Tibial nerve (tissue), 4 donors: ENCODE data around the gene GALNTL6. TPM values are rescaled to one million over a fixed set of nuclear protein-coding genes. Genes with fewer than 3 reads are reported as not detected.

Experiments used
- DNase-seq, 2 donors: peaks; one replicate each; pipeline ENCODE4 v3.0.0-alpha.2; 2019; ENCODE audit warnings: low spot score in 2 of 2
- H3K27ac ChIP-seq, 4 donors: fragments of 200-600 bp; sonication (generic) in 3 of 4; one replicate each; pipeline ENCODE4 v1.5.1; 2017 to 2019; ENCODE audit warnings: mild to moderate bottlenecking in 1 of 4
- H3K27me3 ChIP-seq, 2 donors: fragments of 200-600 bp; sonication (generic) in 1 of 2; one replicate each; pipeline versions ENCODE4 v1.5.1 to v1.6.0; 2017 to 2019
- H3K36me3 ChIP-seq, 3 donors: fragments of 200-600 bp; sonication (generic); one replicate each; pipeline ENCODE4 v1.5.1; 2018 to 2019
- H3K4me1 ChIP-seq, 4 donors: fragments of 200-600 bp; sonication (generic) in 3 of 4; one replicate each; pipeline ENCODE4 v1.5.1; 2017 to 2019
- H3K4me3 ChIP-seq, 4 donors: fragments of 200-600 bp; sonication (generic) in 3 of 4; one replicate each; pipeline ENCODE4 v1.5.1; 2017 to 2019; ENCODE audit warnings: mild to moderate bottlenecking in 1 of 4, moderate library complexity in 1 of 4
- H3K9me3 ChIP-seq, 4 donors: fragments of 200-600 bp; sonication (generic) in 3 of 4; one replicate each; pipeline ENCODE4 v1.5.1; 2017 to 2019
- CTCF ChIP-seq, 5 experiments: fragments of 200-600 bp in 3 of 5; fragments of 450-650 bp in 2 of 5; sonication (generic) in 3 of 5; IDR thresholded peaks; one replicate each; pipeline ENCODE4 v1.5.1; 2016 to 2019; ENCODE audit warnings: antibody characterized with exemption in 5 of 5, mild to moderate bottlenecking in 3 of 5, moderate library complexity in 2 of 5
- EP300 ChIP-seq, 2 donors: sonication (generic); formaldehyde crosslinking; IDR thresholded peaks; one replicate each; pipeline ENCODE4 v1.6.1; 2017; ENCODE audit warnings: antibody characterized with exemption in 2 of 2, mild to moderate bottlenecking in 1 of 2
- POLR2A ChIP-seq, 2 donors: fragments of 450-650 bp; IDR thresholded peaks; one replicate each; pipeline ENCODE4 v1.6.1; 2017; ENCODE audit warnings: antibody characterized with exemption in 2 of 2, mild to moderate bottlenecking in 2 of 2, moderate library complexity in 2 of 2
- WGBS, 2 donors: methylation state at CpG; one replicate each; pipeline ENCODE4 v1.1.5; 2018; 5-methylcytosine and 5-hydroxymethylcytosine counted together
- total RNA-seq, 4 donors: library from RNA; depleted of rRNA; stranded (reverse); fragments of >200 nt; gene quantifications; one replicate each; pipeline ENCODE4 v1.1.0, GENCODE V29; 2016

Gene GALNTL6
- not detected for total RNA-seq

DNA sequence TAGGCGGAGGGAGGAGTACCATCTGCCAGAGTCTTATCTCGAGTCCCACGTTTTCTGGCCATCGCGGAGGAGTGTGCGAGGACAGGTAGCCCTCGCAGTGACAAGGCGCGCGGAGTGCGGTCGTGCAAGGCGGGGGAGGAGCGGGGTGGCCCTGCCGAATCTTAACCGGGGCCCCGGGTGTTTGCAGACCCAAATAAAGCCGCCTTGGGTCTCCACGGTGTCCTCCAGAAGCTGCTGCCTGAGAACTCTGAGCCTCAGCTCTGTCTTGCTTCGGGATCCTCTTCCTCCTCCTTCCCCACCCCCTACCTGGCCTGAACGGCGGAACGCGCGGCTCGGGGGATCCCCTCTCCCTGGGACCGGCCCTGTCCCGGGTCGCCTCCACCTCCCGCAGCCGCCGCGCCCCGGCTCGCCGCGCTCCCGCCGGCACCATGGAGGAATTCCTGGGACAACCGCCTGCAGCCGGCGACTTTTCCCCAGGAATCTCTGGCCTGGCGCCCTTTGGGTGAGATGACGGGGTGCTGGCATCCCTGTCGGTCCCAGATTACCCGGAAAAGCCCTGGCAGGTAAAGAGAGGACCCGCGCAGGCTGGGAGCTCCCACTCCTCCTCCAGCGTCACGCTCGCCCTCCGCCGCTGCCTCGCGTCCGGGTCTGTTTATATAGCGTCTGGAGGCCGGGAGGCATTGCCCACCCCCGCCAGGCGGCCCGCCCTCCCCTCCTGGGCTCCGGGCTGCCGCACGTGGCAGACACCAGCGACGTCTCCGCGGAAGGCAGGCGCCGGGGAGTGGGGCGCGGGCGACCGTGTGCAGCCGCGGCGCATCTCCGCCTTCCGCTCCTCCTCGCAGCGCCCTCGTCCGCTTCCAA lies at the start of gene GALNTL6:
TSS of gene GALNTL6 (plus strand) at position 740 of the 861 bp plus-strand sequence.
- Histone ChIP-seq H3K4me1 (peaks cover 0 to 23% (median 0%) of the 10 kb centered on the region in 4 donors), H3K36me3 (no peaks in the 10 kb centered on the region), H3K27ac (no peak within 1 kb of the TSS), H3K27me3 (peaks cover 0 to 36% of the 10 kb centered on the region in 2 donors), H3K4me3 (peak within 1 kb of the TSS; percentile 12 to 52 (median 26)), H3K9me3 (no peaks in the 10 kb centered on the region)
- WGBS, 2 donors, result 1 to 2% methylated on average over 44 to 64 of the region's 83 CpGs
- TF ChIP-seq EP300 (IDR thresholded peaks at IDR 0.05) (no peak), POLR2A (IDR thresholded peaks at IDR 0.05) (no peak), CTCF (IDR thresholded peaks at IDR 0.05) (no peak)
- no peak for DNase-seq

- no peaks in the 10 kb centered on the region for H3K27me3 ChIP-seq
- TF ChIP-seq EP300 (IDR thresholded peaks at IDR 0.05) (no peak), POLR2A (IDR thresholded peaks at IDR 0.05) (no peak), CTCF (IDR thresholded peaks at IDR 0.05) (no peak)
- no peak for DNase-seq
- H3K4me1 ChIP-seq, result no peaks in the 10 kb centered on the region
- no peaks in the 10 kb centered on the region for H3K36me3 ChIP-seq
- H3K9me3 ChIP-seq, result peaks cover 0 to 8% (median 0%) of the 10 kb centered on the region in 4 donors
- no peak overlapping the region for H3K4me3 ChIP-seq
- H3K27ac ChIP-seq, result no peak overlapping the region
These were observed 47.7 kb upstream of the GALNTL6 start for GRCh38 chr4:171765514-171765913.

DNA sequence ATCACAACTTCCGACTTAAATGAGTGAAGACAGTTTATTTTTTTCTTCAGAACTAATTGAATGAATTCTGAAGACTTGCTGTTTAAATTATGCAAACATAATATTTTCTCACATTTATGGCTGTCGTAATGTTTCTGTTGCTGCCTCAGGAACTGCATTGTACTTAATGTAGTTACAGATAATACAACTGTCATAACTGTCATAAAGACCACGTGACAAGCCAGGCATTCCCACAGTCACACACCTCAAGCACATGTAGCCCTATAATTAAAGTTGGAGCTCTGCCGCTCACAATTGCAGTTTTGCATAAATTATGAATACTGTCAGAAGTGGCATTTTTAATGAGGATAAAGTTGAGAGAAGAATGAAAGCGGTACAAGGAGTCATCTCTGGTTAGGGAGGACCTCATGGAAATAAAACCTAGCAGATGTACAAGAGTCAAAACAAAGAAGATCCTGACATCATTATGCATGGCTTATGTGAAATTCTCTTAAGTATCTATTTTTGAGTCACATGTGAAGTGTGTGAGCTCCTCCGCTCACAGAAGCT lies 38.5 kb upstream of the GALNTL6 start:
- no peak for DNase-seq
- Histone ChIP-seq H3K27me3 (no peaks in the 10 kb centered on the region), H3K36me3 (no peaks in the 10 kb centered on the region), H3K4me1 (no peaks in the 10 kb centered on the region), H3K27ac (no peak overlapping the region), H3K4me3 (no peak overlapping the region), H3K9me3 (no peaks in the 10 kb centered on the region)
- no peak for TF ChIP-seq CTCF (IDR thresholded peaks at IDR 0.05)
- TF ChIP-seq POLR2A (IDR thresholded peaks at IDR 0.05), result no peak
- no peak for TF ChIP-seq EP300 (IDR thresholded peaks at IDR 0.05)
- WGBS, 2 donors, result 91% methylated on average over 6 of the region's 6 CpGs

- TF ChIP-seq POLR2A (IDR thresholded peaks at IDR 0.05), result no peak
- TF ChIP-seq CTCF (IDR thresholded peaks at IDR 0.05), result no peak
- no peak for TF ChIP-seq EP300 (IDR thresholded peaks at IDR 0.05)
- DNase-seq, result no peak
- Histone ChIP-seq H3K27me3 (no peaks in the 10 kb centered on the region), H3K36me3 (no peaks in the 10 kb centered on the region), H3K9me3 (peaks cover 0 to 10% (median 0%) of the 10 kb centered on the region in 4 donors), H3K4me3 (no peak overlapping the region), H3K4me1 (no peaks in the 10 kb centered on the region), H3K27ac (no peak overlapping the region)
- 88% methylated on average over 5 of the region's 5 CpGs for WGBS, 2 donors
These were observed 33.9 kb upstream of the GALNTL6 start for GRCh38 chr4:171779301-171779700.

- Histone ChIP-seq H3K4me1 (no peaks in the 10 kb centered on the region), H3K4me3 (no peak overlapping the region), H3K36me3 (no peaks in the 10 kb centered on the region), H3K27ac (no peak overlapping the region), H3K9me3 (peaks cover 0 to 10% (median 0%) of the 10 kb centered on the region in 4 donors), H3K27me3 (no peaks in the 10 kb centered on the region)
- 60 to 62% methylated on average over 3 of the region's 3 CpGs for WGBS, 2 donors
- TF ChIP-seq EP300 (IDR thresholded peaks at IDR 0.05), result no peak
- no peak for TF ChIP-seq POLR2A (IDR thresholded peaks at IDR 0.05)
- no peak for TF ChIP-seq CTCF (IDR thresholded peaks at IDR 0.05)
- no peak for DNase-seq
These were observed 27.8 kb upstream of the GALNTL6 start for GRCh38 chr4:171785388-171785787.
